A673 (cell line): ENCODE measurements around the gene ABCA13. TPM values are rescaled to one million over a fixed set of nuclear protein-coding genes. Genes with fewer than 3 reads are reported as not detected.

Experiments used
- BruUV-seq: library from RNA; stranded (reverse); fragments of 400-500 nt; replicated peaks from 2 replicates; lab custom pipeline; 2021; lab: Mats Ljungman, UMichigan
- CTCF ChIA-PET: fragments of 300-600 bp; sonication (Branson Sonifier 250); formaldehyde crosslinking; loops from one replicate; lab custom pipeline; 2022; ENCODE audit warnings: antibody characterized with exemption; lab: Charles Lee
- POLR2A ChIA-PET: fragments of 300-600 bp; sonication (Branson Sonifier 250); formaldehyde crosslinking; loops from one replicate; lab custom pipeline; 2022; ENCODE audit warnings: antibody characterized with exemption; ENCODE audit not compliant: low non-redundant PET; lab: Charles Lee
- DNase-seq: peaks from one replicate; pipeline ENCODE4 v3.0.0-alpha.2; 2015; ENCODE audit warnings: low spot score
- H3K27ac ChIP-seq: fragments of 200-600 bp; sonication (generic); 2 replicates; pipeline ENCODE4 v1.5.1; 2016; ENCODE audit warnings: mixed run types, low read depth, mild to moderate bottlenecking, mixed read lengths, antibody characterized with exemption, low read length; ENCODE audit not compliant: poor library complexity, severe bottlenecking
- H3K27me3 ChIP-seq: fragments of 200-600 bp; sonication (generic); replicated peaks from 2 replicates; pipeline ENCODE4 v1.6.1; 2017; ENCODE audit warnings: mixed run types, low read depth, mild to moderate bottlenecking, mixed read lengths, antibody characterized with exemption, low read length; ENCODE audit not compliant: insufficient read depth, poor library complexity
- H3K36me3 ChIP-seq: fragments of 200-600 bp; sonication (generic); 2 replicates; pipeline ENCODE4 v1.6.1; 2016; ENCODE audit warnings: mixed run types, mild to moderate bottlenecking, mixed read lengths, antibody characterized with exemption, low read length; ENCODE audit not compliant: insufficient read depth, poor library complexity, severe bottlenecking
- H3K4me1 ChIP-seq: fragments of 200-600 bp; sonication (generic); 2 replicates; pipeline ENCODE4 v1.6.1; 2017; ENCODE audit warnings: mixed run types, mild to moderate bottlenecking, mixed read lengths, antibody characterized with exemption, low read length; ENCODE audit not compliant: insufficient read depth, poor library complexity, severe bottlenecking
- H3K4me3 ChIP-seq: fragments of 200-600 bp; sonication (generic); 2 replicates; pipeline ENCODE4 v1.5.1; 2016; ENCODE audit warnings: low read depth, mixed run types, mild to moderate bottlenecking, mixed read lengths, low read length; ENCODE audit not compliant: poor library complexity, severe bottlenecking
- H3K9me3 ChIP-seq: fragments of 200-600 bp; sonication (generic); 2 replicates; pipeline ENCODE4 v1.6.1; 2016; ENCODE audit warnings: mixed run types, low read depth, mild to moderate bottlenecking, mixed read lengths, antibody characterized with exemption, low read length; ENCODE audit not compliant: poor library complexity, severe bottlenecking
- EZH2 ChIP-seq: fragments of 200-600 bp; sonication (generic); IDR thresholded peaks from 2 replicates; pipeline ENCODE4 v1.6.1; 2017; ENCODE audit warnings: borderline replicate concordance, low read depth, mild to moderate bottlenecking, mixed read lengths, antibody characterized with exemption, low read length; ENCODE audit not compliant: poor library complexity, severe bottlenecking
- intact Hi-C: fragments of 100-400 bp; cut with micrococcal nuclease; formaldehyde crosslinking; loops from one replicate; pipeline ENCODE4 v1.10.0; 2022; ENCODE audit not compliant: unreplicated experiment
- total RNA-seq: library from RNA; stranded (reverse); gene quantifications from 2 replicates; pipeline ENCODE4 v1.2.3, GENCODE V29; 2021
- TF ChIP-seq, protein P1 (sequence below): fragments of 300-800, 200-600 bp; sonication (generic); conservative IDR thresholded peaks from 2 replicates; pipeline ENCODE4 v1.5.1; 2017; ENCODE audit warnings: low read depth, mild to moderate bottlenecking, antibody characterized with exemption, low read length, moderate library complexity, mixed read lengths

Gene ABCA13
- total RNA-seq, 1 experiment from 2014 or later = 15.6 TPM

DNA sequence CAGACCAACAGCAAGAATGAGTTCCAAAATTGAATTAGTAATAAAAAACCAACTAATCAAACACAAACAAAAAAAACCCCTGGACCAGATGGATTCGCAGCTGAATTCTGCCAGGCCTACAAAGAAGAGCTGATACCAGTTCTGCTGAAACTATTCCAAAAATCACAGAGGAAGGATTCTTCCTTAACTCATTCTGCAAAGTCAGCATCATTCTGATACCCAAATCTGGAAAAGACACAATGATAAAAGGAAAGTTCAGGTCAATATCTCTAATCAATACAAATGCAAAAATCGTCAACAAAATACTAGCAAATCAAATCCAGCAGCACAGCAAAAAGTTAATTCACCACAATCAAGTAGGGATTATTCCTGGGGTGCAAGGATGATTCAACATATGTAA lies 6.1 kb upstream of the ABCA13 start:
- ChIA-PET CTCF (no interaction called here), POLR2A (no interaction called here)
- no peak overlapping the region for H3K27ac ChIP-seq

DNA sequence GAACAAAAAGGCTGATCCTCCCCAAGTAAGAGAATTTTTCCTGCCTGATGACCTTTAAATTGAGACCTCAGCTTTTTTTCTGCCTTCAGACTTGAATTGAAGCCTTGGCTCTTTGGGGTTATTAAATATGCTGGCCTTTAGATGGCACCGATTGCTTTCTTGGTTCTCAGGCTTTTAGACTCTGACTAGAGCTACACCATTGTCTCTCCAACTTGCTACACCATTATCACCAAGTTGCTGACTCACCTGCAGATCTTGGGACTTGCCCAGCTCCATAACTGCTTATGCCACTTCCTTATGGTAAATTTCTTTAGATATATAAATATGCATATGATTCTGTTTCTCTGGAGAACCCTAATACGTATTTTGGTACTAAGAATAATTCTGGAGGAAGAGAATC lies 3.1 kb upstream of the ABCA13 start:
- POLR2A ChIA-PET = no interaction called here
- no TSS peak for BruUV-seq
- peak; percentile 37 for DNase-seq

More for the DNA sequence above, 6.1 kb upstream of the ABCA13 start:
- H3K4me3 ChIP-seq = no peak overlapping the region
- no peak for DNase-seq
- TF ChIP-seq EZH2 = no peak
- TF ChIP-seq, protein P1, sequence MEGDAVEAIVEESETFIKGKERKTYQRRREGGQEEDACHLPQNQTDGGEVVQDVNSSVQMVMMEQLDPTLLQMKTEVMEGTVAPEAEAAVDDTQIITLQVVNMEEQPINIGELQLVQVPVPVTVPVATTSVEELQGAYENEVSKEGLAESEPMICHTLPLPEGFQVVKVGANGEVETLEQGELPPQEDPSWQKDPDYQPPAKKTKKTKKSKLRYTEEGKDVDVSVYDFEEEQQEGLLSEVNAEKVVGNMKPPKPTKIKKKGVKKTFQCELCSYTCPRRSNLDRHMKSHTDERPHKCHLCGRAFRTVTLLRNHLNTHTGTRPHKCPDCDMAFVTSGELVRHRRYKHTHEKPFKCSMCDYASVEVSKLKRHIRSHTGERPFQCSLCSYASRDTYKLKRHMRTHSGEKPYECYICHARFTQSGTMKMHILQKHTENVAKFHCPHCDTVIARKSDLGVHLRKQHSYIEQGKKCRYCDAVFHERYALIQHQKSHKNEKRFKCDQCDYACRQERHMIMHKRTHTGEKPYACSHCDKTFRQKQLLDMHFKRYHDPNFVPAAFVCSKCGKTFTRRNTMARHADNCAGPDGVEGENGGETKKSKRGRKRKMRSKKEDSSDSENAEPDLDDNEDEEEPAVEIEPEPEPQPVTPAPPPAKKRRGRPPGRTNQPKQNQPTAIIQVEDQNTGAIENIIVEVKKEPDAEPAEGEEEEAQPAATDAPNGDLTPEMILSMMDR = no peak
- BruUV-seq = no TSS peak
- H3K36me3 ChIP-seq = no peaks in the 10 kb centered on the region
- intact Hi-C loops = no loop called here
- H3K4me1 ChIP-seq = no peaks in the 10 kb centered on the region
- no peaks in the 10 kb centered on the region for H3K27me3 ChIP-seq
- no peaks in the 10 kb centered on the region for H3K9me3 ChIP-seq

DNA sequence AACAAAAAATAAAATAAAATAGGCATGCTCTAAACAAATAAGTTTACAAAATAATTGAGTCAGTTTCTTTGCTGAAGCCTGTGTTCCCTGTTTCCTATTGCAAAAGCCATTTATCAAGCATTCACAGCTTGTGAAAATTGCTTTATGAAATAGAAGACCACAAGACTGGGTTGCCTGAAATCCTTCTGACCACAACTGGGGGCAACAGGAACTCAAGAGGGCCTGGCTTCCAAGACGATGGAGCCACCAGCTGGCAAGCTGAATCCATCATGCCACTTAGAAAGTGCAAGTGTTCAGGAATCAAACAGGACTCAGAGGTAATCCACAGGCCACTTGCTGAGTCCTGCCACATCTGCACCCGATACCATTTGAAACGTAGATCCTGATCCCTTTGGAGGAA lies 752 bp upstream of the ABCA13 start:
- BruUV-seq = no TSS peak
- Histone ChIP-seq H3K4me1 (no peaks in the 10 kb centered on the region), H3K9me3 (no peaks in the 10 kb centered on the region), H3K4me3 (no peak overlapping the region), H3K36me3 (no peaks in the 10 kb centered on the region), H3K27me3 (no peaks in the 10 kb centered on the region), H3K27ac (peak overlapping the region; percentile 15)
- TF ChIP-seq EZH2 = no peak
- TF ChIP-seq, protein P1 = no peak
- intact Hi-C loops = no loop called here
- POLR2A ChIA-PET = no interaction called here
- DNase-seq = no peak
- CTCF ChIA-PET = no interaction called here

More for the DNA sequence above, 3.1 kb upstream of the ABCA13 start:
- Histone ChIP-seq H3K27me3 (no peaks in the 10 kb centered on the region), H3K27ac (no peak overlapping the region), H3K9me3 (no peaks in the 10 kb centered on the region), H3K4me1 (no peaks in the 10 kb centered on the region), H3K4me3 (no peak overlapping the region), H3K36me3 (no peaks in the 10 kb centered on the region)
- intact Hi-C loops = no loop called here
- TF ChIP-seq EZH2 = no peak
- TF ChIP-seq, protein P1 = peak; percentile 41
- CTCF ChIA-PET = no interaction called here
